ENCODE data around the gene CCDC194.

DNA sequence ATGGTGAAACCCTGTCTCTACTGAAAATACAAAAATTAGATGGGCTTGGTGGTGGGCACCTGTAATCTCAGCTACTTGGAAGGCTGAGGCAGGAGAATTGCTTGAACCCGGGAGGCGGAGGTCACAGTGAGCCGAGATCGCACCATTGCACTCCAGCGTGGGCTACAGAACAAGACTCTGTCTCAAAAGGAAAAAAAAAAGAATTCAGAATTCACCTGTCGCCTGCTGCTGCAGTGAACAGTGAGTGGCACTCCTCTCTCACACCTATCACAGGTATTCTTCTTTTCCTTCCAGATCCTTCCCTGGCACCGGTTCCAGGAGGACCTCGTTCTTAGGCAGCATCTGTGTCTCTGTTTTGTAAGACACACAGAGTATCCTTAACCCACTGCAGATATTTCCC is 20.1 kb upstream of the CCDC194 start:
- TF ChIP-seq POLR2A (IDR thresholded peaks at IDR 0.05) (no peak), POLR2AphosphoS5 (IDR thresholded peaks at IDR 0.05) (no peak), EP300 (IDR thresholded peaks at IDR 0.05) (no peak)
- TF ChIP-seq, protein P1, sequence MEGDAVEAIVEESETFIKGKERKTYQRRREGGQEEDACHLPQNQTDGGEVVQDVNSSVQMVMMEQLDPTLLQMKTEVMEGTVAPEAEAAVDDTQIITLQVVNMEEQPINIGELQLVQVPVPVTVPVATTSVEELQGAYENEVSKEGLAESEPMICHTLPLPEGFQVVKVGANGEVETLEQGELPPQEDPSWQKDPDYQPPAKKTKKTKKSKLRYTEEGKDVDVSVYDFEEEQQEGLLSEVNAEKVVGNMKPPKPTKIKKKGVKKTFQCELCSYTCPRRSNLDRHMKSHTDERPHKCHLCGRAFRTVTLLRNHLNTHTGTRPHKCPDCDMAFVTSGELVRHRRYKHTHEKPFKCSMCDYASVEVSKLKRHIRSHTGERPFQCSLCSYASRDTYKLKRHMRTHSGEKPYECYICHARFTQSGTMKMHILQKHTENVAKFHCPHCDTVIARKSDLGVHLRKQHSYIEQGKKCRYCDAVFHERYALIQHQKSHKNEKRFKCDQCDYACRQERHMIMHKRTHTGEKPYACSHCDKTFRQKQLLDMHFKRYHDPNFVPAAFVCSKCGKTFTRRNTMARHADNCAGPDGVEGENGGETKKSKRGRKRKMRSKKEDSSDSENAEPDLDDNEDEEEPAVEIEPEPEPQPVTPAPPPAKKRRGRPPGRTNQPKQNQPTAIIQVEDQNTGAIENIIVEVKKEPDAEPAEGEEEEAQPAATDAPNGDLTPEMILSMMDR (IDR thresholded peaks at IDR 0.05) = no peak

Measured in stomach (tissue), 4 donors.